CD14-positive monocyte (primary cell): ENCODE data around the gene PCDH19. TPM values are rescaled to one million over a fixed set of nuclear protein-coding genes. Genes with fewer than 3 reads are reported as not detected.

ENCODE experiments used
- DNase-seq, 3 donors: peaks; one replicate each; pipeline ENCODE4 v3.0.0-alpha.2; 2011 to 2022
- H2AFZ ChIP-seq: 2 replicates; pipeline ENCODE4 v1.6.0; 2012; ENCODE audit warnings: mild to moderate bottlenecking, low read depth, low read length, inconsistent platforms; ENCODE audit not compliant: insufficient read depth, poor library complexity, severe bottlenecking
- H3K27ac ChIP-seq, 2 donors: 1 replicate in 1 of 2; 2 replicates in 1 of 2; pipeline ENCODE4 v1.5.1; 2012 to 2013; ENCODE audit warnings: low read length in 2 of 2, control low read depth in 1 of 2, inconsistent platforms in 1 of 2, low read depth in 1 of 2, mild to moderate bottlenecking in 1 of 2
- H3K27me3 ChIP-seq, 2 donors: one replicate each; pipeline versions ENCODE4 v1.6.0 to v1.6.1; 2011 to 2013; ENCODE audit warnings: low read length in 2 of 2; ENCODE audit not compliant: control insufficient read depth in 2 of 2, insufficient read depth in 2 of 2
- H3K36me3 ChIP-seq, 2 donors: replicated peaks in 1 of 2; 1 replicate in 1 of 2; 2 replicates in 1 of 2; pipeline versions ENCODE4 v1.5.1 to v1.6.1; 2012 to 2013; ENCODE audit warnings: low read length in 2 of 2, control low read depth in 1 of 2, inconsistent platforms in 1 of 2, mild to moderate bottlenecking in 1 of 2; ENCODE audit not compliant: insufficient read depth in 2 of 2, control insufficient read depth in 1 of 2
- H3K4me1 ChIP-seq, 2 donors: 1 replicate in 1 of 2; 2 replicates in 1 of 2; pipeline versions ENCODE4 v1.5.1 to v1.6.1; 2012 to 2013; ENCODE audit warnings: low read length in 2 of 2, control low read depth in 1 of 2, inconsistent platforms in 1 of 2, mild to moderate bottlenecking in 1 of 2, moderate library complexity in 1 of 2; ENCODE audit not compliant: insufficient read depth in 2 of 2, control insufficient read depth in 1 of 2
- H3K4me2 ChIP-seq: replicated peaks from 2 replicates; pipeline ENCODE3; 2012; ENCODE audit warnings: low read length, moderate library complexity, mild to moderate bottlenecking; ENCODE audit not compliant: poor library complexity, severe bottlenecking; ENCODE audit errors: extremely low read depth
- H3K4me3 ChIP-seq, 3 experiments: fragments of 200-600 bp in 1 of 3; sonication (generic) in 1 of 3; replicated peaks in 1 of 3; 1 replicate in 2 of 3; 2 replicates in 1 of 3; pipeline ENCODE4 v1.5.1; 2011 to 2013; ENCODE audit warnings: low read length in 3 of 3, mild to moderate bottlenecking in 3 of 3, control low read depth in 2 of 3, low read depth in 2 of 3, inconsistent platforms in 1 of 3, moderate library complexity in 1 of 3
- H3K79me2 ChIP-seq: 2 replicates; pipeline ENCODE4 v1.6.0; 2012; ENCODE audit warnings: mild to moderate bottlenecking, control low read depth, inconsistent platforms, low read length, moderate library complexity; ENCODE audit not compliant: insufficient read depth
- H3K9ac ChIP-seq: 2 replicates; pipeline ENCODE4 v1.6.0; 2017; ENCODE audit warnings: low read length, mild to moderate bottlenecking; ENCODE audit not compliant: insufficient read depth, poor library complexity, severe bottlenecking
- H3K9me3 ChIP-seq, 2 donors: replicated peaks in 1 of 2; 1 replicate in 1 of 2; 2 replicates in 1 of 2; pipeline versions ENCODE4 v1.5.1 to v1.6.1; 2012 to 2013; ENCODE audit warnings: low read length in 2 of 2, control low read depth in 1 of 2; ENCODE audit not compliant: control insufficient read depth in 1 of 2, insufficient read depth in 1 of 2
- H4K20me1 ChIP-seq: 2 replicates; pipeline ENCODE4 v1.6.0; 2012; ENCODE audit warnings: mild to moderate bottlenecking, low read length, control low read depth, moderate library complexity; ENCODE audit not compliant: insufficient read depth
- H3K27ac Mint-ChIP-seq, 7 donors: one replicate each; pipeline ENCODE4 v1.8.0; 2020; ENCODE audit warnings: mild to moderate bottlenecking in 7 of 7, mixed read lengths in 7 of 7, moderate library complexity in 6 of 7, inconsistent platforms in 2 of 7
- H3K27me3 Mint-ChIP-seq, 3 donors: one replicate each; pipeline ENCODE4 v1.8.0; 2021 to 2022; ENCODE audit warnings: low read depth in 3 of 3, mild to moderate bottlenecking in 3 of 3, mixed read lengths in 3 of 3, moderate library complexity in 3 of 3, inconsistent platforms in 1 of 3
- H3K36me3 Mint-ChIP-seq, 2 donors: one replicate each; pipeline ENCODE4 v1.8.0; 2020; ENCODE audit warnings: mixed read lengths in 2 of 2, inconsistent platforms in 1 of 2, mild to moderate bottlenecking in 1 of 2
- H3K4me1 Mint-ChIP-seq: one replicate; pipeline ENCODE4 v1.8.0; 2020; ENCODE audit warnings: mild to moderate bottlenecking, mixed read lengths
- H3K4me3 Mint-ChIP-seq, 2 donors: one replicate each; pipeline ENCODE4 v1.8.0; 2020; ENCODE audit warnings: mild to moderate bottlenecking in 2 of 2, mixed read lengths in 2 of 2, moderate library complexity in 1 of 2
- H3K9me3 Mint-ChIP-seq, 7 donors: one replicate each; pipeline ENCODE4 v1.8.0; 2020 to 2022; ENCODE audit warnings: mixed read lengths in 7 of 7, mild to moderate bottlenecking in 6 of 7, moderate library complexity in 6 of 7, inconsistent platforms in 2 of 7
- WGBS: methylation state at CpG from one replicate; pipeline ENCODE4 v1.1.5; 2013; ENCODE audit warnings: missing lambda C conversion rate; ENCODE audit not compliant: insufficient coverage; 5-methylcytosine and 5-hydroxymethylcytosine counted together
- intact Hi-C, 2 donors: fragments of 100-400 bp; cut with micrococcal nuclease; formaldehyde crosslinking; loops; one replicate each; pipeline versions ENCODE4 v1.15.0 to v1.15.1; 2023
- polyA plus RNA-seq, 3 donors: library from polyadenylated mRNA; depleted of rRNA in 1 of 3; unstranded in 2 of 3; stranded (reverse) in 1 of 3; fragments of 300-500 nt in 2 of 3; fragments of >200 nt in 1 of 3; fragmentation: Illumina TruSeq in 2 of 3; gene quantifications; 1 replicate in 2 of 3; 2 replicates in 1 of 3; pipeline ENCODE4 v1.2.3, GENCODE V29; 2012 to 2021
- TF ChIP-seq, protein P1 (sequence below): fragments of 200-600 bp; IDR thresholded peaks from one replicate; pipeline ENCODE4 v1.8.0; 2022; ENCODE audit warnings: antibody characterized with exemption, mild to moderate bottlenecking

Gene PCDH19
- polyA plus RNA-seq, 3 donors = not detected

DNA sequence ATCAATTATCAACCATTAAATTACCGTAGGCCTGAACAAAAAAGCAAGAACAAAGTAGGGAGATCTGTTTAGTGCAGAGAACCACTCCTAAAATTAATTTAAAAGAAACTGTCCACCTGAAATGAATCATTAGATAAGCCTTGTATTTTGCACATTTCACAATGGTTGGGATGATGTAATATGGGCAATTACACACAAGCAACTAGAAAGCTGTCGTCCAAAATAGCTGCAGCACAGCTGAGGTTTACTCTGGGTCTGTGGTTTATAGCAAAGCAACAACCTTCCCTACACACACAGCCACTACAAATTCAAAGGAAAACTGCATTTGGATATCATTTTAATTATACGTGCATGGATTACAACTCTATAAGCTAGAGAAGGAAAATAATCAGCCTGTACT, 28.5 kb downstream of the PCDH19 start:
- H3K27me3 Mint-ChIP-seq = peaks cover 0 to 7% (median 6%) of the 10 kb centered on the region in 3 donors
- DNase-seq = no peak
- H3K36me3 Mint-ChIP-seq = no peaks in the 10 kb centered on the region
- H3K4me1 Mint-ChIP-seq = no peaks in the 10 kb centered on the region
- Histone ChIP-seq H3K36me3 (no peaks in the 10 kb centered on the region), H3K9ac (no peak overlapping the region), H4K20me1 (no peaks in the 10 kb centered on the region), H3K79me2 (no peaks in the 10 kb centered on the region), H2AFZ (no peak overlapping the region), H3K4me2 (no peak overlapping the region), H3K27me3 (peaks cover 0 to 2% of the 10 kb centered on the region in 2 donors), H3K9me3 (no peaks in the 10 kb centered on the region), H3K4me3 (no peak overlapping the region), H3K27ac (no peak overlapping the region), H3K4me1 (no peaks in the 10 kb centered on the region)
- no CpG with 5 or more reads among the region's 3 CpGs for WGBS
- no peaks in the 10 kb centered on the region for H3K9me3 Mint-ChIP-seq
- TF ChIP-seq, protein P1, sequence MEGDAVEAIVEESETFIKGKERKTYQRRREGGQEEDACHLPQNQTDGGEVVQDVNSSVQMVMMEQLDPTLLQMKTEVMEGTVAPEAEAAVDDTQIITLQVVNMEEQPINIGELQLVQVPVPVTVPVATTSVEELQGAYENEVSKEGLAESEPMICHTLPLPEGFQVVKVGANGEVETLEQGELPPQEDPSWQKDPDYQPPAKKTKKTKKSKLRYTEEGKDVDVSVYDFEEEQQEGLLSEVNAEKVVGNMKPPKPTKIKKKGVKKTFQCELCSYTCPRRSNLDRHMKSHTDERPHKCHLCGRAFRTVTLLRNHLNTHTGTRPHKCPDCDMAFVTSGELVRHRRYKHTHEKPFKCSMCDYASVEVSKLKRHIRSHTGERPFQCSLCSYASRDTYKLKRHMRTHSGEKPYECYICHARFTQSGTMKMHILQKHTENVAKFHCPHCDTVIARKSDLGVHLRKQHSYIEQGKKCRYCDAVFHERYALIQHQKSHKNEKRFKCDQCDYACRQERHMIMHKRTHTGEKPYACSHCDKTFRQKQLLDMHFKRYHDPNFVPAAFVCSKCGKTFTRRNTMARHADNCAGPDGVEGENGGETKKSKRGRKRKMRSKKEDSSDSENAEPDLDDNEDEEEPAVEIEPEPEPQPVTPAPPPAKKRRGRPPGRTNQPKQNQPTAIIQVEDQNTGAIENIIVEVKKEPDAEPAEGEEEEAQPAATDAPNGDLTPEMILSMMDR = no peak
- no peak overlapping the region for H3K4me3 Mint-ChIP-seq
- H3K27ac Mint-ChIP-seq = no peak overlapping the region
- intact Hi-C loops = no loop called here

- DNase-seq = no peak
- Histone ChIP-seq H2AFZ (no peak overlapping the region), H3K4me1 (no peaks in the 10 kb centered on the region), H3K9me3 (no peaks in the 10 kb centered on the region), H3K4me2 (no peak overlapping the region), H4K20me1 (no peaks in the 10 kb centered on the region), H3K27ac (no peak overlapping the region), H3K9ac (no peak overlapping the region), H3K27me3 (peaks cover 0 to 2% of the 10 kb centered on the region in 2 donors), H3K79me2 (no peaks in the 10 kb centered on the region), H3K36me3 (no peaks in the 10 kb centered on the region), H3K4me3 (no peak overlapping the region)
- H3K27ac Mint-ChIP-seq = no peak overlapping the region
- no peaks in the 10 kb centered on the region for H3K36me3 Mint-ChIP-seq
- H3K9me3 Mint-ChIP-seq = peaks cover 0 to 3% (median 0%) of the 10 kb centered on the region in 7 donors
- WGBS = 0% methylated on average over 3 of the region's 7 CpGs
- intact Hi-C loops = no loop called here
- H3K27me3 Mint-ChIP-seq = peaks cover 0 to 6% (median 0%) of the 10 kb centered on the region in 3 donors
- H3K4me1 Mint-ChIP-seq = no peaks in the 10 kb centered on the region
- no peak overlapping the region for H3K4me3 Mint-ChIP-seq
- TF ChIP-seq, protein P1 = no peak
These were observed 30.6 kb downstream of the PCDH19 start for GRCh38 chrX:100379388-100379986.
